HCT116 (cell line): Measurements from ENCODE around the gene CACNB1. TPM values are rescaled to one million over a fixed set of nuclear protein-coding genes. Genes with fewer than 3 reads are reported as not detected.

Source experiments
- ATAC-seq: fragments of 200-7000 bp; cut with Tn5 transposase; 2 replicates; pipeline ENCODE4 v1.9.1; 2020; ENCODE audit warnings: mild to moderate bottlenecking, moderate library complexity
- BruUV-seq: library from RNA; stranded (reverse); fragments of 400-500 nt; replicated peaks from 2 replicates; lab custom pipeline; 2021; lab: Mats Ljungman, UMichigan
- CTCF ChIA-PET: fragments of 300-600 bp; sonication (Branson Sonifier 250); formaldehyde crosslinking; loops from one replicate; lab custom pipeline; 2021; ENCODE audit warnings: antibody characterized with exemption; lab: Charles Lee
- POLR2A ChIA-PET: fragments of 300-600, 350-600 bp; sonication (Branson Sonifier 250); formaldehyde crosslinking; loops from one replicate; lab custom pipeline; 2021; ENCODE audit warnings: antibody characterized with exemption; lab: Charles Lee
- RAD21 ChIA-PET, 2 experiments: fragments of 300-600 bp; sonication (Branson Sonifier 250); formaldehyde crosslinking; loops; one replicate each; lab custom pipeline; 2023; ENCODE audit warnings: low total read pairs in 2 of 2; ENCODE audit not compliant: uncharacterized antibody in 2 of 2, unreplicated experiment in 2 of 2, low non-redundant PET in 1 of 2; lab: Charles Lee
- DNase-seq: peaks from one replicate; pipeline ENCODE4 v3.0.0-alpha.2; 2010; ENCODE audit warnings: low read depth, low spot score
- H2AFZ ChIP-seq: fragments of 200-600 bp; shearing (Covaris generic), sonication (generic); 2 replicates; pipeline ENCODE4 v1.6.1; 2017; ENCODE audit warnings: low read depth, mixed run types, mixed read lengths, antibody characterized with exemption, low read length; ENCODE audit not compliant: poor library complexity, severe bottlenecking
- H3K27ac ChIP-seq: 2 replicates; pipeline ENCODE4 v1.5.1; 2012; ENCODE audit warnings: low read depth, low read length
- H3K27me3 ChIP-seq: fragments of 200-600 bp; sonication (generic); 2 replicates; pipeline ENCODE4 v1.6.1; 2016; ENCODE audit warnings: mixed run types, low read length, mixed read lengths; ENCODE audit not compliant: insufficient read depth
- H3K36me3 ChIP-seq, 2 experiments: fragments of 200-500 bp in 1 of 2; fragments of 200-600 bp in 1 of 2; sonication (Bioruptor generic) in 1 of 2; sonication (generic) in 1 of 2; 2 replicates each; pipeline versions ENCODE4 v1.5.1 to v1.6.1; 2014 to 2016; ENCODE audit warnings: low read length in 2 of 2, inconsistent platforms in 1 of 2, mixed read lengths in 1 of 2, mixed run types in 1 of 2; ENCODE audit not compliant: insufficient read depth in 2 of 2, control insufficient read depth in 1 of 2
- H3K4me1 ChIP-seq, 2 experiments: fragments of 200-600 bp in 1 of 2; sonication (generic) in 1 of 2; 2 replicates each; pipeline versions ENCODE4 v1.5.1 to v1.6.1; 2012 to 2017; ENCODE audit warnings: low read length in 2 of 2, inconsistent platforms in 1 of 2, mild to moderate bottlenecking in 1 of 2, mixed read lengths in 1 of 2, mixed run types in 1 of 2, moderate library complexity in 1 of 2; ENCODE audit not compliant: insufficient read depth in 2 of 2, control insufficient read depth in 1 of 2
- H3K4me2 ChIP-seq: fragments of 200-600 bp; sonication (generic); 2 replicates; pipeline ENCODE4 v1.6.1; 2017; ENCODE audit warnings: mixed run types, low read length, mixed read lengths
- H3K4me3 ChIP-seq, 2 experiments: fragments of 200-600 bp in 1 of 2; sonication (generic) in 1 of 2; replicated peaks in 1 of 2; 2 replicates each; pipeline ENCODE4 v1.5.1; 2011 to 2016; ENCODE audit warnings: low read length in 2 of 2, control low read depth in 1 of 2, low read depth in 1 of 2, mild to moderate bottlenecking in 1 of 2, mixed read lengths in 1 of 2, mixed run types in 1 of 2
- H3K79me2 ChIP-seq: fragments of 200-600 bp; sonication (generic); 2 replicates; pipeline ENCODE4 v1.6.1; 2017; ENCODE audit warnings: mild to moderate bottlenecking, mixed run types, low read length, moderate library complexity, mixed read lengths; ENCODE audit not compliant: insufficient read depth
- H3K9ac ChIP-seq: fragments of 200-600 bp; sonication (generic); 2 replicates; pipeline ENCODE4 v1.6.1; 2016; ENCODE audit warnings: low read length, mixed read lengths
- H3K9me2 ChIP-seq: fragments of 200-600 bp; sonication (generic), shearing (Covaris generic); 2 replicates; pipeline ENCODE4 v1.6.1; 2017; ENCODE audit warnings: mixed run types, mild to moderate bottlenecking, moderate library complexity; ENCODE audit not compliant: insufficient read depth
- H3K9me3 ChIP-seq, 2 experiments: fragments of 200-500 bp in 1 of 2; fragments of 200-600 bp in 1 of 2; sonication (Bioruptor generic) in 1 of 2; sonication (generic) in 1 of 2; 2 replicates each; pipeline ENCODE4 v1.6.1; 2014 to 2017; ENCODE audit warnings: low read length in 2 of 2, mixed read lengths in 2 of 2, inconsistent platforms in 1 of 2, low read depth in 1 of 2, mild to moderate bottlenecking in 1 of 2, mixed run types in 1 of 2, moderate library complexity in 1 of 2; ENCODE audit not compliant: control insufficient read depth in 1 of 2, insufficient read depth in 1 of 2
- H4K20me1 ChIP-seq: fragments of 200-600 bp; sonication (generic), shearing (Covaris generic); 2 replicates; pipeline ENCODE4 v1.6.1; 2017; ENCODE audit warnings: mixed run types, mild to moderate bottlenecking, moderate library complexity; ENCODE audit not compliant: insufficient read depth
- ATF3 ChIP-seq: IDR thresholded peaks from 2 replicates; pipeline ENCODE4 v1.6.1; 2012
- CEBPB ChIP-seq: IDR thresholded peaks from 2 replicates; pipeline ENCODE4 v1.6.1; 2012; ENCODE audit warnings: low read depth
- EGR1 ChIP-seq: IDR thresholded peaks from 2 replicates; pipeline ENCODE4 v1.6.1; 2012; ENCODE audit warnings: low read depth
- ELF1 ChIP-seq: IDR thresholded peaks from 2 replicates; pipeline ENCODE4 v1.6.1; 2012; ENCODE audit warnings: low read depth, borderline replicate concordance
- EZH2 ChIP-seq: fragments of 200-600 bp; sonication (generic); IDR thresholded peaks from 2 replicates; pipeline ENCODE4 v1.6.1; 2017; ENCODE audit warnings: antibody characterized with exemption, mixed run types
- EZH2phosphoT487 ChIP-seq: fragments of 200-600 bp; IDR thresholded peaks from 2 replicates; pipeline ENCODE4 v1.6.1; 2018; ENCODE audit warnings: antibody characterized with exemption, borderline replicate concordance
- FOSL1 ChIP-seq: IDR thresholded peaks from 2 replicates; pipeline ENCODE4 v1.6.1; 2012; ENCODE audit warnings: low read depth
- JUND ChIP-seq: IDR thresholded peaks from 2 replicates; pipeline ENCODE4 v1.6.1; 2012
- POLR2A ChIP-seq: IDR thresholded peaks from 2 replicates; pipeline ENCODE4 v1.7.0; 2011; ENCODE audit warnings: borderline replicate concordance; ENCODE audit not compliant: insufficient read depth, insufficient read length; ENCODE audit errors: extremely low read depth
- POLR2AphosphoS5 ChIP-seq: IDR thresholded peaks from 2 replicates; pipeline ENCODE4 v1.6.1; 2011; ENCODE audit warnings: mild to moderate bottlenecking, low read depth, low read length, moderate library complexity
- SIN3A ChIP-seq: IDR thresholded peaks from 2 replicates; pipeline ENCODE4 v1.6.1; 2012; ENCODE audit warnings: low read depth
- SP1 ChIP-seq: IDR thresholded peaks from 2 replicates; pipeline ENCODE4 v1.6.1; 2012; ENCODE audit warnings: low read depth
- SRF ChIP-seq: IDR thresholded peaks from 2 replicates; pipeline ENCODE4 v1.6.1; 2012; ENCODE audit warnings: low read depth
- TCF7L2 ChIP-seq: IDR thresholded peaks from 2 replicates; pipeline ENCODE4 v1.7.0; 2011; ENCODE audit warnings: borderline replicate concordance, inconsistent platforms; ENCODE audit not compliant: insufficient read depth, insufficient read length; ENCODE audit errors: extremely low read depth
- YY1 ChIP-seq: IDR thresholded peaks from 2 replicates; pipeline ENCODE4 v1.6.1; 2011; ENCODE audit warnings: low read length, low read depth, moderate library complexity, mild to moderate bottlenecking; ENCODE audit not compliant: insufficient replicate concordance; ENCODE audit errors: extremely low read depth
- ZFX ChIP-seq: fragments of 450-650 bp; IDR thresholded peaks from 2 replicates; pipeline ENCODE4 v1.6.1; 2017
- ZNF274 ChIP-seq: fragments of 200-500 bp; sonication (Bioruptor generic); IDR thresholded peaks from 2 replicates; pipeline ENCODE4 v1.6.1; 2014; ENCODE audit warnings: mild to moderate bottlenecking, low read depth, low read length, inconsistent platforms
- intact Hi-C: fragments of 100-400 bp; cut with micrococcal nuclease; formaldehyde crosslinking; loops from 2 replicates; pipeline ENCODE4 v1.10.0; 2022
- total RNA-seq: library from RNA; stranded (reverse); gene quantifications from one replicate; pipeline ENCODE4 v1.2.1, GENCODE V29; 2021; ENCODE audit not compliant: unreplicated experiment
- TF ChIP-seq, protein P1 (sequence below): IDR thresholded peaks from 2 replicates; pipeline ENCODE4 v1.6.1; 2011; ENCODE audit warnings: mild to moderate bottlenecking, low read length, moderate library complexity; ENCODE audit not compliant: insufficient replicate concordance; ENCODE audit errors: extremely low read depth
- TF ChIP-seq, protein P2 (sequence below): IDR thresholded peaks from 2 replicates; pipeline ENCODE4 v1.6.1; 2012
- TF ChIP-seq, protein P3 (sequence below): IDR thresholded peaks from 2 replicates; pipeline ENCODE4 v1.6.1; 2012; ENCODE audit warnings: low read depth

Gene CACNB1
- total RNA-seq, 1 experiment from 2014 or later = 13.0 TPM

DNA sequence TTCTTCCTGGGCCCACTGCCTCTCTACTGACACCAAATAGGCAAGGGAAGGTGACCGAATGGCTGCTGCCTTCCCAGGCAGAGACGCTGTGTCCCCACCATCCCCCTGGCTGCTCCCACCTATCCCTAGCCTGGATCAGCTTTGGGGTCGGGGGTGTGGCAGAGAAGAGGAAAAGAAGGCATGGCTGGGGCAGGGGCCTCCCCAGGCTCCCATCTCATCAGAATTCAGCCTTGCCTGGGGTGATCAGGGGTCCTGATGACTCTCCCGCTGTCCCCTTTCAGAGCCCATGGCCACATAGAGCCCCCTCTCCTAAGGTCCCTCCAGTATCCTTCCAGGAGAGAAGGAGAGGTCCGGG lies 46.7 kb downstream of the CACNB1 start:
- no peaks in the 10 kb centered on the region for H3K9me3 ChIP-seq
- H3K27me3 ChIP-seq = no peaks in the 10 kb centered on the region
- no peak overlapping the region for H3K27ac ChIP-seq
- no TSS peak for BruUV-seq
- no peaks in the 10 kb centered on the region for H4K20me1 ChIP-seq
- DNase-seq = no peak
- POLR2A ChIA-PET = no interaction called here
- H3K79me2 ChIP-seq = no peaks in the 10 kb centered on the region
- intact Hi-C loops = loop anchor here (10.0 kb wide), 1 partner anchor 416 kb away; the partner anchor contains the start of gene CISD3
- H3K36me3 ChIP-seq = no peaks in the 10 kb centered on the region
- RAD21 ChIA-PET = no interaction called here
- CTCF ChIA-PET = interaction anchor here (5.5 kb wide), 1 partner anchor 168 kb away, joined by 28 read pairs; no protein-coding TSS in a partner anchor
- peaks cover 11 to 23% of the 10 kb centered on the region in 2 experiments for H3K4me1 ChIP-seq
- H3K4me3 ChIP-seq = no peak overlapping the region
- TF ChIP-seq CEBPB = no peak
- TF ChIP-seq YY1 = no peak
- TF ChIP-seq POLR2A = no peak
- no peak for TF ChIP-seq ATF3
- no peak for TF ChIP-seq TCF7L2
- no peak for TF ChIP-seq EZH2phosphoT487
- TF ChIP-seq ZNF274 = no peak
- TF ChIP-seq, protein P1, sequence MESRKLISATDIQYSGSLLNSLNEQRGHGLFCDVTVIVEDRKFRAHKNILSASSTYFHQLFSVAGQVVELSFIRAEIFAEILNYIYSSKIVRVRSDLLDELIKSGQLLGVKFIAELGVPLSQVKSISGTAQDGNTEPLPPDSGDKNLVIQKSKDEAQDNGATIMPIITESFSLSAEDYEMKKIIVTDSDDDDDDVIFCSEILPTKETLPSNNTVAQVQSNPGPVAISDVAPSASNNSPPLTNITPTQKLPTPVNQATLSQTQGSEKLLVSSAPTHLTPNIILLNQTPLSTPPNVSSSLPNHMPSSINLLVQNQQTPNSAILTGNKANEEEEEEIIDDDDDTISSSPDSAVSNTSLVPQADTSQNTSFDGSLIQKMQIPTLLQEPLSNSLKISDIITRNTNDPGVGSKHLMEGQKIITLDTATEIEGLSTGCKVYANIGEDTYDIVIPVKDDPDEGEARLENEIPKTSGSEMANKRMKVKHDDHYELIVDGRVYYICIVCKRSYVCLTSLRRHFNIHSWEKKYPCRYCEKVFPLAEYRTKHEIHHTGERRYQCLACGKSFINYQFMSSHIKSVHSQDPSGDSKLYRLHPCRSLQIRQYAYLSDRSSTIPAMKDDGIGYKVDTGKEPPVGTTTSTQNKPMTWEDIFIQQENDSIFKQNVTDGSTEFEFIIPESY = no peak
- TF ChIP-seq, protein P2, sequence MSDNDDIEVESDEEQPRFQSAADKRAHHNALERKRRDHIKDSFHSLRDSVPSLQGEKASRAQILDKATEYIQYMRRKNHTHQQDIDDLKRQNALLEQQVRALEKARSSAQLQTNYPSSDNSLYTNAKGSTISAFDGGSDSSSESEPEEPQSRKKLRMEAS = no peak
- TF ChIP-seq SRF = no peak
- TF ChIP-seq FOSL1 = no peak
- TF ChIP-seq EZH2 = no peak
- TF ChIP-seq SP1 = no peak
- TF ChIP-seq, protein P3, sequence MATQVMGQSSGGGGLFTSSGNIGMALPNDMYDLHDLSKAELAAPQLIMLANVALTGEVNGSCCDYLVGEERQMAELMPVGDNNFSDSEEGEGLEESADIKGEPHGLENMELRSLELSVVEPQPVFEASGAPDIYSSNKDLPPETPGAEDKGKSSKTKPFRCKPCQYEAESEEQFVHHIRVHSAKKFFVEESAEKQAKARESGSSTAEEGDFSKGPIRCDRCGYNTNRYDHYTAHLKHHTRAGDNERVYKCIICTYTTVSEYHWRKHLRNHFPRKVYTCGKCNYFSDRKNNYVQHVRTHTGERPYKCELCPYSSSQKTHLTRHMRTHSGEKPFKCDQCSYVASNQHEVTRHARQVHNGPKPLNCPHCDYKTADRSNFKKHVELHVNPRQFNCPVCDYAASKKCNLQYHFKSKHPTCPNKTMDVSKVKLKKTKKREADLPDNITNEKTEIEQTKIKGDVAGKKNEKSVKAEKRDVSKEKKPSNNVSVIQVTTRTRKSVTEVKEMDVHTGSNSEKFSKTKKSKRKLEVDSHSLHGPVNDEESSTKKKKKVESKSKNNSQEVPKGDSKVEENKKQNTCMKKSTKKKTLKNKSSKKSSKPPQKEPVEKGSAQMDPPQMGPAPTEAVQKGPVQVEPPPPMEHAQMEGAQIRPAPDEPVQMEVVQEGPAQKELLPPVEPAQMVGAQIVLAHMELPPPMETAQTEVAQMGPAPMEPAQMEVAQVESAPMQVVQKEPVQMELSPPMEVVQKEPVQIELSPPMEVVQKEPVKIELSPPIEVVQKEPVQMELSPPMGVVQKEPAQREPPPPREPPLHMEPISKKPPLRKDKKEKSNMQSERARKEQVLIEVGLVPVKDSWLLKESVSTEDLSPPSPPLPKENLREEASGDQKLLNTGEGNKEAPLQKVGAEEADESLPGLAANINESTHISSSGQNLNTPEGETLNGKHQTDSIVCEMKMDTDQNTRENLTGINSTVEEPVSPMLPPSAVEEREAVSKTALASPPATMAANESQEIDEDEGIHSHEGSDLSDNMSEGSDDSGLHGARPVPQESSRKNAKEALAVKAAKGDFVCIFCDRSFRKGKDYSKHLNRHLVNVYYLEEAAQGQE = no peak
- no peak for TF ChIP-seq SIN3A
- TF ChIP-seq EGR1 = no peak
- no peak for TF ChIP-seq POLR2AphosphoS5
- no peak for TF ChIP-seq JUND
- no peak for TF ChIP-seq ELF1
- TF ChIP-seq ZFX = no peak
- H3K9ac ChIP-seq = no peak overlapping the region
- no peak overlapping the region for H3K4me2 ChIP-seq
- H2AFZ ChIP-seq = no peak overlapping the region
- no peak for ATAC-seq
- H3K9me2 ChIP-seq = no peaks in the 10 kb centered on the region
